ENCODE data around the gene PCP4. TPM values are rescaled to one million over a fixed set of nuclear protein-coding genes. Genes with fewer than 3 reads are reported as not detected.

Gene PCP4
- total and polyA plus RNA-seq, 9 of the 15 experiments (the other 6 are each of a cell fraction or from before 2014, with no cell fraction given), result not detected

GRCh38 chr21:39869141-39869818 is 2.0 kb downstream of the PCP4 start:
- Histone ChIP-seq H3K27ac (ENCODE audit: extremely low read depth, low read depth, low read length) (no peak overlapping the region), H2AFZ (ENCODE audit: low read depth, low read length) (no peak overlapping the region), H3K4me2 (ENCODE audit: insufficient read depth, low read length) (no peak overlapping the region), H3K79me2 (ENCODE audit: control insufficient read depth, insufficient read depth, low read length) (no peaks in the 10 kb centered on the region), H3K9ac (ENCODE audit: insufficient read depth in 1 of 2, low read depth in 2 of 2, low read length in 2 of 2) (no peak overlapping the region), H3K9me1 (ENCODE audit: control insufficient read depth, insufficient read depth, low read length) (no peaks in the 10 kb centered on the region), H3K36me3 (ENCODE audit: control insufficient read depth, insufficient read depth, low read length) (no peaks in the 10 kb centered on the region), H3K4me3 (no peak overlapping the region), H3K27me3 (ENCODE audit: control insufficient read depth in 2 of 2, insufficient read depth in 2 of 2, low read length in 2 of 2) (peaks cover 2 to 4% of the 10 kb centered on the region in 2 experiments; a peak in 1 of 5 replicates), H3K4me1 (replicated peaks in 1 of 2; ENCODE audit: control insufficient read depth in 2 of 2, insufficient read depth in 2 of 2, low read length in 2 of 2) (no peaks in the 10 kb centered on the region), H3K9me3 (replicated peaks; ENCODE audit: control insufficient read depth, insufficient read depth, low read depth, low read length) (no peaks in the 10 kb centered on the region), H4K20me1 (replicated peaks; ENCODE audit: control insufficient read depth, insufficient read depth, low read length) (no peaks in the 10 kb centered on the region; the same call in 1 of the 2 replicates)
- 2% methylated on average over 11 of the region's 11 CpGs for whole genome bisulfite sequencing (ENCODE audit: insufficient coverage, low coverage, missing lambda C conversion rate)
- no peak for DNase-seq (ENCODE audit: extremely low read depth in 1 of 4, low spot score in 3 of 4)
- POLR2A ChIA-PET, result interaction anchor here (0.6 to 0.8 kb wide), 3 partner anchors 16 to 1629 kb away, joined by 3 to 4 read pairs (median 3); no protein-coding TSS in a partner anchor
- CTCF ChIA-PET (ENCODE audit: low intra/inter-chr PET ratio), result no interaction called here
- no peak for ATAC-seq
- no TSS peak for BruUV-seq (replicated peaks)
- no peak for FAIRE-seq
- in situ Hi-C loops (cut with MboI), result no loop called here
- TF ChIP-seq ZNF740 (CRISPR knock-in tag; IDR thresholded peaks at IDR 0.05) (no peak), ZNF740 (tag; IDR thresholded peaks at IDR 0.05) (no peak), EZH2 (IDR thresholded peaks at IDR 0.05; ENCODE audit: borderline replicate concordance, low read depth, low read length) (no peak), ZNF324 (CRISPR knock-in tag; IDR thresholded peaks at IDR 0.05) (no peak), MTA3 (IDR thresholded peaks at IDR 0.05; ENCODE audit: borderline replicate concordance) (no peak), FIP1L1 (IDR thresholded peaks at IDR 0.05; ENCODE audit: low read depth, low read length, poor library complexity, severe bottlenecking) (no peak), ZKSCAN3 (CRISPR knock-in tag; IDR thresholded peaks at IDR 0.05) (no peak), ZNF551 (CRISPR knock-in tag; IDR thresholded peaks at IDR 0.05) (no peak), SIN3A (IDR thresholded peaks at IDR 0.05; ENCODE audit: borderline replicate concordance in 2 of 2, control insufficient read depth in 1 of 2, low read depth in 2 of 2, low read length in 2 of 2) (no peak), SETDB1 (IDR thresholded peaks at IDR 0.05; ENCODE audit: low read length) (no peak), MAZ (CRISPR knock-in tag; conservative IDR thresholded peaks at IDR 0.05 in 1 of 2, IDR thresholded peaks at IDR 0.05 in 1 of 2) (no peak), HSF4 (CRISPR knock-in tag; IDR thresholded peaks at IDR 0.05; ENCODE audit: borderline replicate concordance) (no peak), ESRRA (IDR thresholded peaks at IDR 0.05; ENCODE audit: borderline replicate concordance, low read depth) (no peak), TAF1 (IDR thresholded peaks at IDR 0.05; ENCODE audit: control insufficient read depth, extremely low read depth, insufficient read depth, low read length, severe bottlenecking) (no peak)
- intact Hi-C loops (cut with micrococcal nuclease), result no loop called here

Data from K562 (cell line).